Epithelial cell of prostate (primary cell): Measurements from ENCODE around the gene UQCRC1.
"Not testable (repeated sequence)": the region's sequence is repeated elsewhere in the genome, so short reads cannot be mapped to it uniquely, and the experiment has no call there.

ENCODE experiments used
- DNase-seq: peaks from one replicate; pipeline ENCODE4 v3.0.0-alpha.2; 2011; ENCODE audit warnings: low read depth, low spot score
- H3K27ac ChIP-seq: fragments of 450-650 bp; 2 replicates; pipeline ENCODE4 v1.5.1; 2017; ENCODE audit warnings: mild to moderate bottlenecking

Gene UQCRC1

DNA sequence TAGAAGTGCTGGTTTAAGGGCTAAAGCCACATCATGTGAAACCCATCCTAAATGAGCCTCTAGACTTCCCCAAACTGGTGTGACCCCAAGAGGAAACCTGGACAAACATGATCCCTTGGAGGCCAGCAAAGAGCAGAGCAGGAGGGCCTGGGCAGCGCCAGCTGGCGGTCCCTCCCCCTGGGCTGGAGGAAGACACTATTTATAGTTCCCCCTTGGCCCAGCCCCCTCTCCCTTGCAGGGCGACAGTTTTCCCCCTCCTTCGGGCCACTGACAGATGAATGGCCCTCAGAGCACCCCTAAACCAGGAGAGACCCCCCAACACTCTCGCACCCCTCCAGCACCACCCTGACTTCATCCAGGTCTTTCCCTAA lies 48.8 kb downstream of the UQCRC1 start:
- H3K27ac ChIP-seq, result no peak overlapping the region

DNA sequence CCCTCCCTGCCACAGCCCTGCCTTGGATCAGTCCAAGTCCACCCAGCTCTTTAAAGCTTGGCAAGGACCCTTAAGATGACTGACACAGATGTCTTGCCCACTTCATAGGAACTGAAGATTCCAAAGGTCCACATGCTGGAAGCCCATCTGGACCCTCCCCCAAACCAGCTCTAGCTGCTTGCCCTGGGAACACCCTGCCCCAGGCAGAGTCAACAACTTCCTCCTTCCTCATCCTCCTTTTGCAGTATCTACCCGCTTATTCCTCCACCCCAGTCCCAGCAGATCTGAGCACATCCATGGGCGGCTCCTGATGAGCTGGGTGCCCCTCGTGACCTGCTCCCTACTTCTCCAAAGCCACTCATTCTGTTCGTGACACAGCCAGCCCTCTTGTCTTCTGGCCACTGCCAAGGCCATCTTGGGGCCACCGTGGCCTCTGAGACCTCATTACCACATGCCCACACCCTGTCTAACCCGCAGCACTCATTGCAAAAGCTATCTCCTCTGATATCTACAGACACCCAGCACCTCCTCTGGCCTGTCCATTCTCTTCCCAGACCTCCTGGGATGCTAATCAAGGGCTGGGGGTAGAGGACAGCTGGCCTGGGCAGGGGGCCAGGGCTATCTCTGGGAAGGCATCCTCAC lies 50.8 kb downstream of the UQCRC1 start:
- DNase-seq, result no peak
- H3K27ac ChIP-seq, result peak overlapping the region; percentile 19

More for the DNA sequence above, 48.8 kb downstream of the UQCRC1 start:
- no peak for DNase-seq

DNA sequence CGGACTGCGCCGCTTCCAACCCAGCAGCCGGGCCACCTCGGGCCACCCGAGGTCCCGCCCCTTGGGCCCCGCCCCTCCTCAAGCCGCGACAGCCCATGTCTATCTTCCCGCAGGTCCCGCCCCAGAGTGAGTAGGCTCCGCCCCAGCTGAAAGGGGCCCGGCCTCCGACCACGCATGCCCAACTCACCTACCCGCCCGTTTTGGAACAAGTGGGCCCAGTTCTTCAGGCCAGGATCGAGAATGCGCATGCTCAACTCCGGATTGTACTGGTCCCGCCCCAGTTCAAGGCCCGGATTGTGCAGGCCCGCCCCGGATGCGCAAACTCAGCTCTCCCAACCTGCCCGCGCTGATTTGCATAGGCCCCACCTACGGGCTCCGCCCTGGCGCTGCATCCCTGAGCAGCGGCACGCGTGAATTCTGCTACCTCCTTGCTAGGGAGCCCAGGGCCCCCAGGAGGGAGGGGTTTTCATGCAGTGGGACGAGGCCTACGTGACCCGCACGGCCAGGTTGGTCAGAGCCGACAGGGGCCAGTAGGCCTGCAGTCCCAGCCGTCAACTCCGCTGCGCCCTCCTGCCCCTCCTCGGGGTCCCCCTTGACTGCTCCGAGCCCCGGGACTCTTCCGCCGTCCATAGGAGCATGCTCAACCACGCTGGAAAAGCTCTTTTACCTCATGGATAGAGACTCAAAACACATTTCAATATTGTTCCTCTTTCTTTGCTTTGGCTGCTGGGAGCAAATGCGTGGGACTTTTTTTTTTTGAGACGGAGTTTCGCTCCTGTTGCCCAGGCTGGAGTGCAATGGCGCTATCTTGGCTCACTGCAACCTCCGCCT lies 52.4 kb downstream of the UQCRC1 start, which contains the start of gene PFKFB4:
Gene PFKFB4, minus strand, starts transcription at position 8 of the 831 bp plus-strand sequence. CDS start 26 bp downstream, outside the sequence.
- DNase-seq, result peak; percentile 96
- H3K27ac ChIP-seq, result peak within 1 kb of the TSS; percentile 54

DNA sequence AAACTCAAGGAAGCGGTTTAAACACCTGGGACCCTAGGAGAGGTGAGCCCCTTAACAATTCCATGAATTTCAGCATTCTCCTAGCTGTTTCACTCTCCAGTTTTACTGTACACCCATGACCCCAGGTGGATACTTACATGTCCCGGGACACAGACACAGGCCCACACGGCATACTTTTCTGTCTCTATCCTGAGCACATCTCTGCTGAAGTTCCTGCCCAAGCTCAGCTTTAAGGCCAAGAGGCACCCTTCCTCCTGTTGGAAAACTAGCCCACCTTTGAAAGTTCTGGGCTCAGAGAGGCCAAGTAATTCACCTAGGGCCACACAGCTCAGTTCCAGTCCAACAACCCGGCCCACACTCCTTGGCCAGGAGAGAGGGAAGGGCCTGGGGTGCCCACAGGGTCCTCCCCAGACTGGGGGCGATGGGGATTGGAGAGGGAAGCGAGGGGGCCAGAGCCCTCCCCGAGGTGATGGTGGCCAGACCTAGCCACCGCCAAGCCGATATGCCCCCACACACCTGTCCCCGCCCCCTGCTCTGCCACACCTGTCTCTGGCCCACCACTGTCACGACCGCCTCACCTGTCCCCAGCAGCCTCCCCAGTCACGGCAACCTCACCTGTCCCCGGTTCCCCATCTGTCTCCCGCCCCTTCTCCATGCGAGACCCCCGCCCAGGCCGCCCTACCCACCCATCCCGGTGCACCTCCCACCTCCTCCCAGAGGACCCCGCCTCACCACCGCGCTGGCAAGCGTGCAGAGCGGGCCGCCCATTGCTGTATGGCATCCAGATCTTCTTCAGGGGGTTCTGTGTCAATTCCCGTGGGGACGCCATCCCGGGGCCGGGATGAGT lies 53.3 kb downstream of the UQCRC1 start:
- no peak for DNase-seq
- H3K27ac ChIP-seq, result peak overlapping the region; percentile 36

DNA sequence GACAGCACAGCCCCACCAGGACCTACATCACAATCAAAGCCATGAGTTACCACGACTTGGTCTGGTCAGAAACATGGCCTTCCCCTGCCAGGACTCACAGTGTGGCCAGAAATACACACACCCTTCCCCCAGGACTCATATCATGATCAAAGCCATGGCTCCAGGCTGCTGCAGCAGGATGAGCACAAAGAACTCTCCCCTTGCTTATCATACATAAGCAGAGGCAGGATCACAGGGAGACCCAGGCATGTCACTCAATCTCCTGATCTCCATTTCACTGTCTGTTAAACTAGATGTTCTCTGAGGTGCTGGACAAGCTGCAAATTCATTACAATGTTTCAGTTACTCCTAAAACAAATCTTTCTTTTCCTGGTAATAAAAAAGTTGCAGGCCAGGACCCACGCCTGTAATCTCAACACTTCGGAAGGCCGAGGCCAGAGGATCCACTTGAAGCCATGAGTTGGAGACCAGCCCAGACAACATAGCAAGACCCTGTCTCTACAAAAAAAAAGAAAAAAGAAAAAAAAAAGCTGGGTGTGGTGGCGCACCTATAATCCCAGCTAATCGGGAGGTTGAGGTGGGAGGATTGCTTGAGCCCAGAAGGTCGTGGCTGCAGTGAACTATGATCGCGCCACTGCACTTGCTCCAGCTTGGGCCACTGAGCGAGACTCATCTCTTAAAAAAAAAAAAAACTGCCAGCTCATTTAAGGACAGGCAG lies 54.1 kb downstream of the UQCRC1 start:
- DNase-seq, result no peak
- H3K27ac ChIP-seq, result no peak overlapping the region

DNA sequence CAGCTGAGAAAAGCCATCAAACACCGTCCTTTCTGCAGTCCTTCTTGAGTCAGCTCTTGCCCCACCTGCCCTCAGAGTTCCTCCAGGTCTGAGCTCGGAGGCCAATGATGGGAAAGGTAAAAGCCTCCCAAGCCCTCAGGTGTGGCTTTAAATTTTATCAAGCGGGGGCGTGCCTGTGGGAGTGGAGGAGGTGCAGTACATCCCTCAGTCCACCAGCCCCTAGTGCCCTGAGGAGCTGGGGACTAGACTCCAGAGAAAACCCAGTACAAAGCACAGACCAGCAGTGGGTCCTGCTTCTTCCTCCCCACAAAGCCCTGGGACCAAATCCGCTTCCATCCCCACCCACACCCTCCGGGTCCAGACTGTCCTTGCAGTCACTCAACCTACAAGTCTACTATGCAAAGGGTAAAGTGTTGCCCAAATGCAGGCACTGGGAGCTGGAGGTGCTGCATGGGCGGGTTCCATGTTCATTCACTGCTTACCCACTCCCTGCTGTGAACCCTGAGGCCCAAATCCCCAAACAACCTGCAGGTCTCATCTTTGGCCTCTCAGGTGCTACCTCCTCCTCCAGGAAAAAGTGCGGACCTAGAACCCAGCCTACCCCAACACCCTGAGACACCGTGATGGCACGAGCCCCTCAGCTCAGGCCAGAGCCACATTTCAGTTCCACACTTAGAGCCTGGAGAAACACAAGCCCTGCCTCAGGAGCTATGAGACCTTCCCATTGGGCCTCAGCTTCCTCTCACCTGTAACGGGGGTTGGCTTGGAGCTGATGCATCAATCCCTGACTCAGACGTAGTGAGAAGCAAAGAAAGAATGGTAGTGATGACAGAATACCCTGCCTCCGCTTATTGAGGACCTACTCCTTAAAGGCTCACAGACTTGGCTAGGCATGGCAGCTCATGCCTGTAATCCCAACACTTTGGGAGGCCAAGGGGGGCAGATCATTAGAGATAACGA lies 55.3 kb downstream of the UQCRC1 start:
- no peak overlapping the region for H3K27ac ChIP-seq
- no peak for DNase-seq

DNA sequence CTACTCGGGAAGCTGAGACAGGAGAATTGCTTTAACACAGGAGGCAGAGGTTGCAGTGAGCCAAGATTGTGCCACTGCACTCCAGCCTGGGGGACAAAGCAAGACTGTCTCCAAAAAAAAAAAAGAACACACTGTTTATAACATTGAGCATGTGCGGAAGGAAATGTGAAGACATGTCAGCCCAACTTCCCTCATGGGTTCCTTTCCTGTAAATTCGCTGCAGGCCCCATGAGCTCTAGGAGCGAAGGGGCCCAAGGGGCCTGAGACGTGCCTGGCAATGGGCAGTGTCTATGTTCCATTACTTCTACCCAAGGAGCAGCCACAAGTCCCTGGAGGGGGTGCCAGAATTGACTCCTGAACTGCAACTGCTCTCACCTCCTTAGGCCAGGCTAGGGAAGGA lies 56.1 kb downstream of the UQCRC1 start:
- H3K27ac ChIP-seq, result no peak overlapping the region
- no peak for DNase-seq

DNA sequence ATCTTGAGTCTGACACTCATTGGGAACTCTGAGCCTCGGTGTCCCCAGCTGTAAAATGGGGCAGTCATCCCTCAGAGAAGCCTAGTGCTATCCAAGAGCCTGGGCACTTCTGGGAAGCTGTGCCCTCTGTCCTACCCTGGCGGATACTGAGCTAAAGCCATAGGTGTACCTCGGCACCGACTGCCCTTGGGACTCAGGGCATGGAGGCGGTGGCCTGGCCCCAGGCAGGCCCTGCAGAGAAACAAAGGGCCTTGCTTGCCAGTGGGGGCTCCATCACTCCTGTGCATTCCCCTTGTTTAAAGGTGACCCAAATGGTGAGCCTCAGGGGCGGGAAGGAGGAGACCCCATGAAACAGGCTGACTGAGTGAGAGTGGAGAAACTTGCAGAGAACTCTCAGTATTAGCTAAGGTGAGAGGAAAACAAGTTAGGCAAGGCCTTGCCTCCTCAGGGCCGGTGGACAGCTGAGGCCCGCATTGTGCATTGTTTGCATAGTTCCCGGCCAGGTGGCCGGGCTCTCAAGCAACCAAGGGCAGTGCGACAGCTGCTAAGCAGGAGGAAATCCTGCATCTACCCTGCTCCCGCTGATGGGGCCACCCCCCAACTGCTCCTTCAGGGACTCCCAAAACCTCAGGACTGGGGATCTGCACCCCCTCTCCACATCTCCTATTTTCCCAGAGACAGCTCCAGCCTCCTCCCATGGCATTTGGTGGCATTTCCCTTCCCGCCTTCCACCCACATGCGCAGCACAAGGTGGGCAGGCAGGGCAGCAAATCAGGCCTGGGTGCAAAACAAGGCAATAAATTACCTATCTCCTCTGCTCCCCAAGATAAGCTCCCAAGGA lies 57.1 kb downstream of the UQCRC1 start:
- DNase-seq, result no peak
- H3K27ac ChIP-seq, result no peak overlapping the region

DNA sequence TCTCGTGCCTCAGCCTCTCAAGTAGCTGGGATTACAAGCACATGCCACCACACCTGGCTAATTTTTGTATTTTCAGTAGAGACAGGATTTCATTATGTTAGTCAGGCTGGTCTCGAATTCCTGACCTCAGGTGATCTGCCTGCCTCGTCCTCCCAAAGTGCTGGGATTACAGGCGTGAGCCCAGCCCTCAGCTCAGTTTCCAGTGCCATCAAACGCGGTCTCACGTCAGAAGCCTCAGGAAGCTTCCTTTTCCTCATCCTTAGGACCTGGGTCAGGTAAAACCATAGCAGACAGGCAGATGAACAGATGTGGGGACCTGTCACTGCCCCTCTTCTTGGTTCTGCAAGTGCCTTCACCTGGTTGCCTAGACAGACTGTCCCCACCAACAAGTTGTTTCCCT lies 57.8 kb downstream of the UQCRC1 start:
- not testable (repeated sequence) for DNase-seq

More for the DNA sequence above, 57.8 kb downstream of the UQCRC1 start:
- H3K27ac ChIP-seq, result not testable (repeated sequence)
